GM23338 (cell line): ENCODE results near the gene ARHGEF2. TPM values are rescaled to one million over a fixed set of nuclear protein-coding genes. Genes with fewer than 3 reads are reported as not detected.

Source experiments
- ATAC-seq: fragments of 200-7000 bp; cut with Tn5 transposase; 3 replicates; pipeline ENCODE4 v1.9.1; 2020
- DNase-seq: peaks from one replicate; pipeline ENCODE4 v3.0.0-alpha.2; 2015; ENCODE audit warnings: low spot score
- H2AFZ ChIP-seq: fragments of 200-600 bp; sonication (generic); 2 replicates; pipeline ENCODE4 v1.8.0; 2016; ENCODE audit warnings: antibody characterized with exemption, mild to moderate bottlenecking, moderate library complexity
- H3F3A ChIP-seq: fragments of 200-600 bp; sonication (generic); replicated peaks from 2 replicates; pipeline ENCODE4 v1.8.0; 2017; ENCODE audit warnings: antibody characterized with exemption, mixed run types, low read depth
- H3K27ac ChIP-seq: fragments of 200-600 bp; sonication (generic); 2 replicates; pipeline ENCODE4 v1.6.1; 2016; ENCODE audit warnings: low read depth
- H3K27me3 ChIP-seq: fragments of 200-600 bp; sonication (generic); 2 replicates; pipeline ENCODE4 v1.8.0; 2016; ENCODE audit warnings: mild to moderate bottlenecking, mixed run types, moderate library complexity; ENCODE audit not compliant: insufficient read depth
- H3K36me3 ChIP-seq: fragments of 200-600 bp; sonication (generic); 2 replicates; pipeline ENCODE4 v1.8.0; 2016; ENCODE audit warnings: mild to moderate bottlenecking; ENCODE audit not compliant: insufficient read depth
- H3K4me1 ChIP-seq: fragments of 200-600 bp; sonication (generic); 2 replicates; pipeline ENCODE4 v1.8.0; 2016; ENCODE audit warnings: mild to moderate bottlenecking, moderate library complexity; ENCODE audit not compliant: insufficient read depth
- H3K4me2 ChIP-seq: fragments of 200-600 bp; sonication (generic); 2 replicates; pipeline ENCODE4 v1.7.1; 2017; ENCODE audit warnings: mixed run types
- H3K4me3 ChIP-seq: fragments of 200-600 bp; sonication (generic); 2 replicates; pipeline ENCODE4 v1.6.1; 2016; ENCODE audit warnings: mixed run types
- H3K79me2 ChIP-seq: fragments of 200-600 bp; sonication (generic); replicated peaks from 2 replicates; pipeline ENCODE4 v1.8.0; 2017; ENCODE audit warnings: mild to moderate bottlenecking; ENCODE audit not compliant: insufficient read depth
- H3K9me2 ChIP-seq: fragments of 200-600 bp; sonication (generic); 2 replicates; pipeline ENCODE4 v1.8.0; 2017; ENCODE audit not compliant: insufficient read depth
- H4K20me1 ChIP-seq: fragments of 200-600 bp; sonication (generic); replicated peaks from 2 replicates; pipeline ENCODE4 v1.8.0; 2017; ENCODE audit warnings: mild to moderate bottlenecking; ENCODE audit not compliant: insufficient read depth
- H3K27ac Mint-ChIP-seq: 2 replicates; pipeline ENCODE4 v1.8.0; 2020; ENCODE audit warnings: inconsistent platforms, mild to moderate bottlenecking, moderate library complexity, mixed read lengths
- H3K27me3 Mint-ChIP-seq: 3 replicates; pipeline ENCODE4 v1.8.0; 2022; ENCODE audit warnings: low read depth, mild to moderate bottlenecking, moderate library complexity, mixed read lengths, inconsistent platforms; ENCODE audit not compliant: insufficient read depth, poor library complexity
- H3K36me3 Mint-ChIP-seq: 3 replicates; pipeline ENCODE4 v1.8.0; 2021; ENCODE audit warnings: low read depth, mild to moderate bottlenecking, inconsistent platforms, moderate library complexity, mixed read lengths
- H3K4me1 Mint-ChIP-seq: 3 replicates; pipeline ENCODE4 v1.8.0; 2020; ENCODE audit warnings: mild to moderate bottlenecking, inconsistent platforms, mixed read lengths
- H3K4me3 Mint-ChIP-seq: 3 replicates; pipeline ENCODE4 v1.8.0; 2021; ENCODE audit warnings: moderate library complexity, mild to moderate bottlenecking, inconsistent platforms, mixed read lengths
- H3K9me3 Mint-ChIP-seq: 3 replicates; pipeline ENCODE4 v1.8.0; 2020; ENCODE audit warnings: moderate library complexity, mild to moderate bottlenecking, inconsistent platforms, mixed read lengths
- CREB1 ChIP-seq: fragments of 250-450 bp; sonication (Bioruptor Pico); IDR thresholded peaks from 2 replicates; pipeline ENCODE4 v1.5.0; 2020; ENCODE audit warnings: low read depth, mild to moderate bottlenecking, moderate library complexity
- EZH2 ChIP-seq: fragments of 200-600 bp; sonication (generic); IDR thresholded peaks from one replicate; pipeline ENCODE4 v1.8.0; 2017; ENCODE audit warnings: antibody characterized with exemption, mild to moderate bottlenecking, low read depth; ENCODE audit not compliant: unreplicated experiment
- EZH2phosphoT487 ChIP-seq: fragments of 200-600 bp; sonication (generic); IDR thresholded peaks from one replicate; pipeline ENCODE4 v1.8.1; 2018; ENCODE audit warnings: antibody characterized with exemption; ENCODE audit not compliant: unreplicated experiment
- JUNB ChIP-seq: IDR thresholded peaks from one replicate; pipeline ENCODE4 v1.6.1; 2016; ENCODE audit warnings: antibody characterized with exemption; ENCODE audit not compliant: unreplicated experiment
- NANOG ChIP-seq: IDR thresholded peaks from 2 replicates; pipeline ENCODE4 v1.6.1; 2016; ENCODE audit warnings: antibody characterized with exemption, borderline replicate concordance
- POLR2AphosphoS5 ChIP-seq: IDR thresholded peaks from 2 replicates; pipeline ENCODE4 v1.6.1; 2016; ENCODE audit warnings: antibody characterized with exemption, low read depth
- ZNF114 ChIP-seq: fragments of 250-450 bp; sonication (Bioruptor Pico); IDR thresholded peaks from 2 replicates; pipeline ENCODE4 v1.5.0; 2020; ENCODE audit warnings: mild to moderate bottlenecking, moderate library complexity
- ZNF331 ChIP-seq: fragments of 250-450 bp; sonication (Bioruptor Pico); IDR thresholded peaks from 2 replicates; pipeline ENCODE4 v1.5.0; 2020; ENCODE audit warnings: low read depth, mild to moderate bottlenecking, moderate library complexity
- polyA plus RNA-seq: library from polyadenylated mRNA; unstranded; fragments of >200 nt; fragmentation: Nextera tagmentation; extraction: Ambion mirVana; gene quantifications from 2 replicates; pipeline ENCODE4 v1.2.1, GENCODE V29; 2016
- total RNA-seq: library from RNA; depleted of rRNA; stranded (reverse); fragments of >200 nt; shearing (Covaris generic); gene quantifications from 2 replicates; pipeline ENCODE4 v1.2.3, GENCODE V29; 2014
- TF ChIP-seq, protein P1 (sequence below): fragments of 250-450 bp; sonication (Bioruptor Pico); IDR thresholded peaks from 2 replicates; pipeline ENCODE4 v1.5.0; 2020; ENCODE audit warnings: mild to moderate bottlenecking, moderate library complexity
- TF ChIP-seq, protein P2 (sequence below): IDR thresholded peaks from 2 replicates; pipeline ENCODE4 v1.6.1; 2016; ENCODE audit warnings: antibody characterized with exemption
- TF ChIP-seq, protein P3 (sequence below): IDR thresholded peaks from one replicate; pipeline ENCODE4 v1.6.1; 2018; ENCODE audit warnings: antibody characterized with exemption; ENCODE audit not compliant: unreplicated experiment
- TF ChIP-seq, protein P4 (sequence below), 2 experiments: fragments of 200-600 bp in 1 of 2; sonication (generic) in 1 of 2; conservative IDR thresholded peaks; 2 replicates each; pipeline versions ENCODE4 v1.5.1 to v1.6.1; 2016 to 2017; ENCODE audit warnings: antibody characterized with exemption in 2 of 2, low read depth in 2 of 2, mild to moderate bottlenecking in 2 of 2, moderate library complexity in 1 of 2

Gene ARHGEF2
- total and polyA plus RNA-seq, 2 experiments from 2014 or later = 23.0 to 87.6 TPM

DNA sequence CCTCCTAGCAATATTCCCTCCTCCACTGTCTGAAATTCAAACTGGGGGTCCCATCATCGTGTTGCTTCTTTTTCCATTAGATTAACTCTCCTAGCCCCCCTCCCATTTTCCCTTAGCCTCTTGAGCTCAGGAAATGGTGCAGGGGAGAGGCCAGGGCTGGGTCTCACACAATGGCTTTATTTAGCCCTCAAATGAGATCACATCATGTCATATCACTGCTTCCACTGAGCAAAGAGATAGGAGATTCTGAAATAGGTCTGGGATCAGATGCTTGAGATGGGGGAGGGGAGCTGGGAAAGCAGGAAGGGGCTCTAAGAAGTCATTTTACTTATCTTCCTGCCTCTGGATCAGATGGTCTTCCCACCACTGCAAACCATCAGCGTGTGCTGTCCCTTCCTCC, 17.8 kb upstream of the ARHGEF2 start (continued):
- TF ChIP-seq, protein P1, sequence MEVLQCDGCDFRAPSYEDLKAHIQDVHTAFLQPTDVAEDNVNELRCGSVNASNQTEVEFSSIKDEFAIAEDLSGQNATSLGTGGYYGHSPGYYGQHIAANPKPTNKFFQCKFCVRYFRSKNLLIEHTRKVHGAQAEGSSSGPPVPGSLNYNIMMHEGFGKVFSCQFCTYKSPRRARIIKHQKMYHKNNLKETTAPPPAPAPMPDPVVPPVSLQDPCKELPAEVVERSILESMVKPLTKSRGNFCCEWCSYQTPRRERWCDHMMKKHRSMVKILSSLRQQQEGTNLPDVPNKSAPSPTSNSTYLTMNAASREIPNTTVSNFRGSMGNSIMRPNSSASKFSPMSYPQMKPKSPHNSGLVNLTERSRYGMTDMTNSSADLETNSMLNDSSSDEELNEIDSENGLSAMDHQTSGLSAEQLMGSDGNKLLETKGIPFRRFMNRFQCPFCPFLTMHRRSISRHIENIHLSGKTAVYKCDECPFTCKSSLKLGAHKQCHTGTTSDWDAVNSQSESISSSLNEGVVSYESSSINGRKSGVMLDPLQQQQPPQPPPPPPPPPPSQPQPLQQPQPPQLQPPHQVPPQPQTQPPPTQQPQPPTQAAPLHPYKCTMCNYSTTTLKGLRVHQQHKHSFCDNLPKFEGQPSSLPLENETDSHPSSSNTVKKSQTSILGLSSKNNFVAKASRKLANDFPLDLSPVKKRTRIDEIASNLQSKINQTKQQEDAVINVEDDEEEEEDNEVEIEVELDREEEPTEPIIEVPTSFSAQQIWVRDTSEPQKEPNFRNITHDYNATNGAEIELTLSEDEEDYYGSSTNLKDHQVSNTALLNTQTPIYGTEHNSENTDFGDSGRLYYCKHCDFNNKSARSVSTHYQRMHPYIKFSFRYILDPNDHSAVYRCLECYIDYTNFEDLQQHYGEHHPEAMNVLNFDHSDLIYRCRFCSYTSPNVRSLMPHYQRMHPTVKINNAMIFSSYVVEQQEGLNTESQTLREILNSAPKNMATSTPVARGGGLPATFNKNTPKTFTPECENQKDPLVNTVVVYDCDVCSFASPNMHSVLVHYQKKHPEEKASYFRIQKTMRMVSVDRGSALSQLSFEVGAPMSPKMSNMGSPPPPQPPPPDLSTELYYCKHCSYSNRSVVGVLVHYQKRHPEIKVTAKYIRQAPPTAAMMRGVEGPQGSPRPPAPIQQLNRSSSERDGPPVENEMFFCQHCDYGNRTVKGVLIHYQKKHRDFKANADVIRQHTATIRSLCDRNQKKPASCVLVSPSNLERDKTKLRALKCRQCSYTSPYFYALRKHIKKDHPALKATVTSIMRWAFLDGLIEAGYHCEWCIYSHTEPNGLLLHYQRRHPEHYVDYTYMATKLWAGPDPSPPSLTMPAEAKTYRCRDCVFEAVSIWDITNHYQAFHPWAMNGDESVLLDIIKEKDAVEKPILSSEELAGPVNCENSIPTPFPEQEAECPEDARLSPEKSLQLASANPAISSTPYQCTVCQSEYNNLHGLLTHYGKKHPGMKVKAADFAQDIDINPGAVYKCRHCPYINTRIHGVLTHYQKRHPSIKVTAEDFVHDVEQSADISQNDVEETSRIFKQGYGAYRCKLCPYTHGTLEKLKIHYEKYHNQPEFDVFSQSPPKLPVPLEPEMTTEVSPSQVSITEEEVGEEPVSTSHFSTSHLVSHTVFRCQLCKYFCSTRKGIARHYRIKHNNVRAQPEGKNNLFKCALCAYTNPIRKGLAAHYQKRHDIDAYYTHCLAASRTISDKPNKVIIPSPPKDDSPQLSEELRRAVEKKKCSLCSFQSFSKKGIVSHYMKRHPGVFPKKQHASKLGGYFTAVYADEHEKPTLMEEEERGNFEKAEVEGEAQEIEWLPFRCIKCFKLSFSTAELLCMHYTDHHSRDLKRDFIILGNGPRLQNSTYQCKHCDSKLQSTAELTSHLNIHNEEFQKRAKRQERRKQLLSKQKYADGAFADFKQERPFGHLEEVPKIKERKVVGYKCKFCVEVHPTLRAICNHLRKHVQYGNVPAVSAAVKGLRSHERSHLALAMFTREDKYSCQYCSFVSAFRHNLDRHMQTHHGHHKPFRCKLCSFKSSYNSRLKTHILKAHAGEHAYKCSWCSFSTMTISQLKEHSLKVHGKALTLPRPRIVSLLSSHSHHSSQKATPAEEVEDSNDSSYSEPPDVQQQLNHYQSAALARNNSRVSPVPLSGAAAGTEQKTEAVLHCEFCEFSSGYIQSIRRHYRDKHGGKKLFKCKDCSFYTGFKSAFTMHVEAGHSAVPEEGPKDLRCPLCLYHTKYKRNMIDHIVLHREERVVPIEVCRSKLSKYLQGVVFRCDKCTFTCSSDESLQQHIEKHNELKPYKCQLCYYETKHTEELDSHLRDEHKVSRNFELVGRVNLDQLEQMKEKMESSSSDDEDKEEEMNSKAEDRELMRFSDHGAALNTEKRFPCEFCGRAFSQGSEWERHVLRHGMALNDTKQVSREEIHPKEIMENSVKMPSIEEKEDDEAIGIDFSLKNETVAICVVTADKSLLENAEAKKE = no peak

DNA sequence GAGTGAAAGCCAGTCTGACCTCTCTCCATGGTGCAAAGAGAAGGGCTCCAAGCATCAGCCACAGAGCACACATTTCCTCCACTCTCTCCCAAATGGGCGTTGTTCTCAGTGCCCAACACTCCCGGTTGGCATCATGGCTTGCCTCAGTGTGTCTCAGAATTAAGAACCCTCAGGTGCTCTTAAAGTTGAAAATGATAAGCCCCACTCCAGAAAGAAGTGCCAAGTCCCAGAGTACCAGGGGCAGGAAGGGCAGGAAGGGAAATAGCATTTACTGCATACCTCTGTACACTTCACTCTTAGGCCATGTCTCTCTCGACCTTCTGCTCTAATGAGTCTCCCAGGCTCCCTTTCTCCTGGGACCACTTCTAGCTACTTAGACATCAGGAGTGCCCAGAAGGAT, 15.2 kb upstream of the ARHGEF2 start:
- no peaks in the 10 kb centered on the region for H3K79me2 ChIP-seq
- Mint-ChIP-seq H3K4me3 (no peak overlapping the region), H3K27me3 (peaks cover 12% of the 10 kb centered on the region), H3K27ac (peak overlapping the region; percentile 15; the same call in 1 of the 2 replicates), H3K9me3 (no peaks in the 10 kb centered on the region; the same call in 2 of the 3 replicates), H3K4me1 (peaks cover 12% of the 10 kb centered on the region), H3K36me3 (no peaks in the 10 kb centered on the region; the same call in 2 of the 3 replicates)
- H3K4me1 ChIP-seq = peaks cover 8% of the 10 kb centered on the region; the same call in 1 of the 2 replicates
- H3K27ac ChIP-seq = no peak overlapping the region
- no peak overlapping the region for H3K4me3 ChIP-seq
- no peaks in the 10 kb centered on the region for H3K27me3 ChIP-seq
- peaks cover 10% of the 10 kb centered on the region; the same call in 1 of the 2 replicates for H3F3A ChIP-seq
- H2AFZ ChIP-seq = no peak overlapping the region
- DNase-seq (no peak), ATAC-seq (no peak)
- no peaks in the 10 kb centered on the region for H4K20me1 ChIP-seq
- H3K36me3 ChIP-seq = no peaks in the 10 kb centered on the region
- no peaks in the 10 kb centered on the region for H3K9me2 ChIP-seq
- no peak overlapping the region for H3K4me2 ChIP-seq
- no peak for TF ChIP-seq NANOG
- TF ChIP-seq, protein P2, sequence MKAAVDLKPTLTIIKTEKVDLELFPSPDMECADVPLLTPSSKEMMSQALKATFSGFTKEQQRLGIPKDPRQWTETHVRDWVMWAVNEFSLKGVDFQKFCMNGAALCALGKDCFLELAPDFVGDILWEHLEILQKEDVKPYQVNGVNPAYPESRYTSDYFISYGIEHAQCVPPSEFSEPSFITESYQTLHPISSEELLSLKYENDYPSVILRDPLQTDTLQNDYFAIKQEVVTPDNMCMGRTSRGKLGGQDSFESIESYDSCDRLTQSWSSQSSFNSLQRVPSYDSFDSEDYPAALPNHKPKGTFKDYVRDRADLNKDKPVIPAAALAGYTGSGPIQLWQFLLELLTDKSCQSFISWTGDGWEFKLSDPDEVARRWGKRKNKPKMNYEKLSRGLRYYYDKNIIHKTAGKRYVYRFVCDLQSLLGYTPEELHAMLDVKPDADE = no peak
- TF ChIP-seq JUNB = no peak
- TF ChIP-seq, protein P3, sequence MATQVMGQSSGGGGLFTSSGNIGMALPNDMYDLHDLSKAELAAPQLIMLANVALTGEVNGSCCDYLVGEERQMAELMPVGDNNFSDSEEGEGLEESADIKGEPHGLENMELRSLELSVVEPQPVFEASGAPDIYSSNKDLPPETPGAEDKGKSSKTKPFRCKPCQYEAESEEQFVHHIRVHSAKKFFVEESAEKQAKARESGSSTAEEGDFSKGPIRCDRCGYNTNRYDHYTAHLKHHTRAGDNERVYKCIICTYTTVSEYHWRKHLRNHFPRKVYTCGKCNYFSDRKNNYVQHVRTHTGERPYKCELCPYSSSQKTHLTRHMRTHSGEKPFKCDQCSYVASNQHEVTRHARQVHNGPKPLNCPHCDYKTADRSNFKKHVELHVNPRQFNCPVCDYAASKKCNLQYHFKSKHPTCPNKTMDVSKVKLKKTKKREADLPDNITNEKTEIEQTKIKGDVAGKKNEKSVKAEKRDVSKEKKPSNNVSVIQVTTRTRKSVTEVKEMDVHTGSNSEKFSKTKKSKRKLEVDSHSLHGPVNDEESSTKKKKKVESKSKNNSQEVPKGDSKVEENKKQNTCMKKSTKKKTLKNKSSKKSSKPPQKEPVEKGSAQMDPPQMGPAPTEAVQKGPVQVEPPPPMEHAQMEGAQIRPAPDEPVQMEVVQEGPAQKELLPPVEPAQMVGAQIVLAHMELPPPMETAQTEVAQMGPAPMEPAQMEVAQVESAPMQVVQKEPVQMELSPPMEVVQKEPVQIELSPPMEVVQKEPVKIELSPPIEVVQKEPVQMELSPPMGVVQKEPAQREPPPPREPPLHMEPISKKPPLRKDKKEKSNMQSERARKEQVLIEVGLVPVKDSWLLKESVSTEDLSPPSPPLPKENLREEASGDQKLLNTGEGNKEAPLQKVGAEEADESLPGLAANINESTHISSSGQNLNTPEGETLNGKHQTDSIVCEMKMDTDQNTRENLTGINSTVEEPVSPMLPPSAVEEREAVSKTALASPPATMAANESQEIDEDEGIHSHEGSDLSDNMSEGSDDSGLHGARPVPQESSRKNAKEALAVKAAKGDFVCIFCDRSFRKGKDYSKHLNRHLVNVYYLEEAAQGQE = no peak
- no peak for TF ChIP-seq EZH2phosphoT487
- TF ChIP-seq EZH2 = no peak
- no peak for TF ChIP-seq CREB1 (CRISPR knock-in tag)
- no peak for TF ChIP-seq ZNF331 (CRISPR knock-in tag)
- TF ChIP-seq POLR2AphosphoS5 = no peak
- TF ChIP-seq ZNF114 (CRISPR knock-in tag) = no peak
- TF ChIP-seq, protein P4, sequence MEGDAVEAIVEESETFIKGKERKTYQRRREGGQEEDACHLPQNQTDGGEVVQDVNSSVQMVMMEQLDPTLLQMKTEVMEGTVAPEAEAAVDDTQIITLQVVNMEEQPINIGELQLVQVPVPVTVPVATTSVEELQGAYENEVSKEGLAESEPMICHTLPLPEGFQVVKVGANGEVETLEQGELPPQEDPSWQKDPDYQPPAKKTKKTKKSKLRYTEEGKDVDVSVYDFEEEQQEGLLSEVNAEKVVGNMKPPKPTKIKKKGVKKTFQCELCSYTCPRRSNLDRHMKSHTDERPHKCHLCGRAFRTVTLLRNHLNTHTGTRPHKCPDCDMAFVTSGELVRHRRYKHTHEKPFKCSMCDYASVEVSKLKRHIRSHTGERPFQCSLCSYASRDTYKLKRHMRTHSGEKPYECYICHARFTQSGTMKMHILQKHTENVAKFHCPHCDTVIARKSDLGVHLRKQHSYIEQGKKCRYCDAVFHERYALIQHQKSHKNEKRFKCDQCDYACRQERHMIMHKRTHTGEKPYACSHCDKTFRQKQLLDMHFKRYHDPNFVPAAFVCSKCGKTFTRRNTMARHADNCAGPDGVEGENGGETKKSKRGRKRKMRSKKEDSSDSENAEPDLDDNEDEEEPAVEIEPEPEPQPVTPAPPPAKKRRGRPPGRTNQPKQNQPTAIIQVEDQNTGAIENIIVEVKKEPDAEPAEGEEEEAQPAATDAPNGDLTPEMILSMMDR (conservative IDR thresholded peaks at IDR 0.05; ENCODE audit: low read depth in 2 of 2) = no peak
